NT2/D1 (cell line): ENCODE results near the gene NDOR1.

Experiments used
- YY1 ChIP-seq: IDR thresholded peaks from 2 replicates; pipeline ENCODE4 v1.6.1; 2011; ENCODE audit not compliant: insufficient read length, insufficient read depth
- ZNF274 ChIP-seq: IDR thresholded peaks from 2 replicates; pipeline ENCODE4 v1.6.1; 2011; ENCODE audit warnings: mild to moderate bottlenecking, low read depth, low read length

- TF ChIP-seq YY1: no peak
- TF ChIP-seq ZNF274: no peak
Measured at GRCh38 chr9:137184881-137185660, 20.4 kb upstream of the NDOR1 start.
